ENCODE measurements around the gene LMF2. TPM values are rescaled to one million over a fixed set of nuclear protein-coding genes. Genes with fewer than 3 reads are reported as not detected.

LMF2 gene
- total and polyA plus RNA-seq, 2 of the 4 experiments (the other 2 are of a cell fraction) = 16.8 to 82.6 TPM

DNA sequence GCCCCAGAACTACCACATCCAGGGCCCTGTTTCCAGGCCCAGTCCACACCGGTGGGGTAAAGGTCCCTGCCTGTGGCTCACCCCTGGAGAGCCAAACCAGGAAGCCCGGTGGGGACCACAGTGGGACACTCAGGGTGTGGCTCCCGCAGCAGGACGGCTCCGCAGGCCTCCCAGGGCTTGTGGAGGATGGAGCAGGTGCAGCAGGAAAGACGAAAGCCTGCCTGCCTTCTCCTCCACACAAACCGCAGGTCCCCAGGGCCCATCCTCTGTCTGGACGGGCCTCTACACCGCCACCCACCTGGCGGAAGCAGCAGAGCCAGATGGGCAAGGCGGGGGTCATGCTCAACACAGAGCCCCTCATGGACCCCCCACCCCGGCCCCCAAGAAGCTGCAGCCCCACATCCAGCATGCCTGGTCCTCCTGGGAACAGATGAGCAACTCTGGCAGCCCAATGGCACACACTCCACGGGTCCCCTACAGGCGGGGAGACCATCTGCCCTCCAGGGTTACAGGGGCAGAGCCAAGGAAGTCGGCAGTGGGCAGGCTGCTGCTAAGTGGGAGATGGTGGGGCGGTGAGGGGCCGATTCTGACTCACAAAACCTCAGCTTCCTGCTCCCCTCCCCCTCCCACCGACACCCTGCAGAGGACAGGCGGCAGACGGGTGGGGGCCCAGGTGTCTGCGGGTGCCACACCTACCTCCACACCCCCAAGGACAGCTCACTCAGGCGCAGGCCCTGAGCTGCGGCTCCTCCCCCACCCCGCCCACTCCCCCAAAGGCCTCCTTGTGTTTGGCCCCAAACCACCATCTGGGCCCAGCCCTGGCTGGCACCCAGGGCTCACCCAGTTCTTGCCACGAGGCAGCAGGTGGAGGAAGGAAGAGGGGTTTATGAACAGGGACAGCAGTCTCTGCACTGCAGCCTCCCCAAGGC is 37.9 kb downstream of the LMF2 start:
- no peak overlapping the region for H2BK120ac ChIP-seq (ENCODE audit: low read depth, low read length)
- ATAC-seq (ENCODE audit: low read depth) (no peak), DNase-seq (peak; percentile 13)
- H2AFZ ChIP-seq (replicated peaks; ENCODE audit: low read length, poor library complexity) = peak overlapping the region; percentile 43
- no peak overlapping the region for H4K5ac ChIP-seq (ENCODE audit: low read depth, low read length)
- H3K9ac ChIP-seq (ENCODE audit: low read depth, low read length) = no peak overlapping the region; the same call in 1 of the 2 replicates
- WGBS, 2 experiments (ENCODE audit: extremely low coverage in 2 of 2, insufficient read length in 1 of 2) = 100% methylated on average over 5 of the region's 25 CpGs; no CpG with 5 or more reads in 1 of the 2 experiments
- peak overlapping the region; percentile 52 for H2AK9ac ChIP-seq (replicated peaks; ENCODE audit: low read depth, low read length, poor library complexity)
- no peak overlapping the region for H2BK5ac ChIP-seq (ENCODE audit: low read depth, low read length, poor library complexity, severe bottlenecking)
- dilution Hi-C loops (cut with HindIII; ENCODE audit: low sequenced_read_pairs, unreplicated experiment) = no loop called here
- POLR2A ChIA-PET (ENCODE audit: unreplicated experiment) = no interaction called here
- no peak overlapping the region for H3K14ac ChIP-seq (replicated peaks; ENCODE audit: low read depth, low read length)
- CTCF ChIA-PET = no interaction called here
- in situ Hi-C loops (cut with MboI; ENCODE audit: low sequenced_read_pairs) = no loop called here
- H3K4me3 ChIP-seq (ENCODE audit: insufficient read depth, low read depth, low read length) = no peak overlapping the region
- H3K4me1 ChIP-seq (ENCODE audit: control insufficient read depth, insufficient read depth, low read length) = peaks cover 22% of the 10 kb centered on the region
- peaks cover 34% of the 10 kb centered on the region for H3K36me3 ChIP-seq (ENCODE audit: control insufficient read depth, insufficient read depth, low read length)
- H3K27me3 ChIP-seq (ENCODE audit: control insufficient read depth, insufficient read depth, low read length) = no peaks in the 10 kb centered on the region
- H3K27ac ChIP-seq (ENCODE audit: insufficient read depth, low read length) = no peak overlapping the region
- H4K91ac ChIP-seq (ENCODE audit: insufficient read depth, low read depth, low read length) = no peak overlapping the region
- no peak overlapping the region for H3K18ac ChIP-seq (ENCODE audit: low read depth, low read length)
- intact Hi-C loops (cut with micrococcal nuclease) = no loop called here
- peak overlapping the region; percentile 1; the same call in 1 of the 2 replicates for H2AK5ac ChIP-seq (ENCODE audit: low read depth, low read length)
- no TSS peak for BruUV-seq (replicated peaks)
- H2BK20ac ChIP-seq (ENCODE audit: low read depth, low read length) = no peak overlapping the region
- peak overlapping the region; percentile 8; the same call in 1 of the 2 replicates for H3K23ac ChIP-seq (ENCODE audit: low read depth, low read length)
- peaks cover 67% of the 10 kb centered on the region for H4K20me1 ChIP-seq (ENCODE audit: insufficient read depth, low read length)
- no peak overlapping the region for H3K4me2 ChIP-seq (ENCODE audit: low read depth, low read length)
- peaks cover 24 to 72% of the 10 kb centered on the region in 2 experiments; a peak in 3 of 4 replicates for H3K79me1 ChIP-seq (ENCODE audit: low read depth in 1 of 2, low read length in 2 of 2)
- no peak for TF ChIP-seq RFX5 (IDR thresholded peaks at IDR 0.05; ENCODE audit: low read depth, low read length)
- TF ChIP-seq MXI1 (IDR thresholded peaks at IDR 0.05; ENCODE audit: borderline replicate concordance, low read depth, low read length) = no peak
- TF ChIP-seq, protein P1, sequence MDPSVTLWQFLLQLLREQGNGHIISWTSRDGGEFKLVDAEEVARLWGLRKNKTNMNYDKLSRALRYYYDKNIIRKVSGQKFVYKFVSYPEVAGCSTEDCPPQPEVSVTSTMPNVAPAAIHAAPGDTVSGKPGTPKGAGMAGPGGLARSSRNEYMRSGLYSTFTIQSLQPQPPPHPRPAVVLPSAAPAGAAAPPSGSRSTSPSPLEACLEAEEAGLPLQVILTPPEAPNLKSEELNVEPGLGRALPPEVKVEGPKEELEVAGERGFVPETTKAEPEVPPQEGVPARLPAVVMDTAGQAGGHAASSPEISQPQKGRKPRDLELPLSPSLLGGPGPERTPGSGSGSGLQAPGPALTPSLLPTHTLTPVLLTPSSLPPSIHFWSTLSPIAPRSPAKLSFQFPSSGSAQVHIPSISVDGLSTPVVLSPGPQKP (IDR thresholded peaks at IDR 0.05; ENCODE audit: borderline replicate concordance, low read depth, low read length) = no peak
- no peak for TF ChIP-seq MAZ (IDR thresholded peaks at IDR 0.05; ENCODE audit: borderline replicate concordance, low read depth, low read length)
- TF ChIP-seq FOS (IDR thresholded peaks at IDR 0.05; ENCODE audit: low read depth, low read length) = no peak
- TF ChIP-seq BHLHE40 (IDR thresholded peaks at IDR 0.05; ENCODE audit: low read depth, low read length) = no peak
- TF ChIP-seq, protein P2, sequence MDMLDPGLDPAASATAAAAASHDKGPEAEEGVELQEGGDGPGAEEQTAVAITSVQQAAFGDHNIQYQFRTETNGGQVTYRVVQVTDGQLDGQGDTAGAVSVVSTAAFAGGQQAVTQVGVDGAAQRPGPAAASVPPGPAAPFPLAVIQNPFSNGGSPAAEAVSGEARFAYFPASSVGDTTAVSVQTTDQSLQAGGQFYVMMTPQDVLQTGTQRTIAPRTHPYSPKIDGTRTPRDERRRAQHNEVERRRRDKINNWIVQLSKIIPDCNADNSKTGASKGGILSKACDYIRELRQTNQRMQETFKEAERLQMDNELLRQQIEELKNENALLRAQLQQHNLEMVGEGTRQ (IDR thresholded peaks at IDR 0.05; ENCODE audit: low read depth, low read length) = no peak
- no peak for TF ChIP-seq CEBPB (IDR thresholded peaks at IDR 0.05; ENCODE audit: low read depth, low read length)
- no peak for TF ChIP-seq MAFK (IDR thresholded peaks at IDR 0.05; ENCODE audit: low read depth, low read length)
- TF ChIP-seq RAD21 (IDR thresholded peaks at IDR 0.05; ENCODE audit: low read length) = no peak
- TF ChIP-seq CHD1 (IDR thresholded peaks at IDR 0.05; ENCODE audit: low read depth, low read length) = no peak
- TF ChIP-seq POLR2A (IDR thresholded peaks at IDR 0.05; ENCODE audit: low read depth, low read length) = no peak
- TF ChIP-seq NFE2L2 (IDR thresholded peaks at IDR 0.05; ENCODE audit: low read depth, low read length) = no peak
- no peak overlapping the region for H4K8ac ChIP-seq (ENCODE audit: low read depth in 2 of 2, low read length in 2 of 2)
- H3K4ac ChIP-seq (ENCODE audit: low read depth, low read length) = no peak overlapping the region
- H3K9me1 ChIP-seq (ENCODE audit: insufficient read depth, low read length) = peaks cover 20% of the 10 kb centered on the region
- H2BK15ac ChIP-seq (ENCODE audit: low read depth, low read length) = no peak overlapping the region
- no peaks in the 10 kb centered on the region for H3K9me3 ChIP-seq (ENCODE audit: control insufficient read depth, insufficient read depth, low read length)
- H3K56ac ChIP-seq (ENCODE audit: extremely low read depth, insufficient read depth, low read length) = no peak overlapping the region

Data from IMR-90 (cell line).